GM12801 (cell line): ENCODE data around the gene TMEM72.

Experiments
- TF ChIP-seq, protein P1 (sequence below): IDR thresholded peaks from one replicate; pipeline ENCODE4 v1.5.1; 2011; ENCODE audit warnings: control low read depth; ENCODE audit not compliant: insufficient read length; ENCODE audit errors: extremely low read depth

Gene TMEM72

DNA sequence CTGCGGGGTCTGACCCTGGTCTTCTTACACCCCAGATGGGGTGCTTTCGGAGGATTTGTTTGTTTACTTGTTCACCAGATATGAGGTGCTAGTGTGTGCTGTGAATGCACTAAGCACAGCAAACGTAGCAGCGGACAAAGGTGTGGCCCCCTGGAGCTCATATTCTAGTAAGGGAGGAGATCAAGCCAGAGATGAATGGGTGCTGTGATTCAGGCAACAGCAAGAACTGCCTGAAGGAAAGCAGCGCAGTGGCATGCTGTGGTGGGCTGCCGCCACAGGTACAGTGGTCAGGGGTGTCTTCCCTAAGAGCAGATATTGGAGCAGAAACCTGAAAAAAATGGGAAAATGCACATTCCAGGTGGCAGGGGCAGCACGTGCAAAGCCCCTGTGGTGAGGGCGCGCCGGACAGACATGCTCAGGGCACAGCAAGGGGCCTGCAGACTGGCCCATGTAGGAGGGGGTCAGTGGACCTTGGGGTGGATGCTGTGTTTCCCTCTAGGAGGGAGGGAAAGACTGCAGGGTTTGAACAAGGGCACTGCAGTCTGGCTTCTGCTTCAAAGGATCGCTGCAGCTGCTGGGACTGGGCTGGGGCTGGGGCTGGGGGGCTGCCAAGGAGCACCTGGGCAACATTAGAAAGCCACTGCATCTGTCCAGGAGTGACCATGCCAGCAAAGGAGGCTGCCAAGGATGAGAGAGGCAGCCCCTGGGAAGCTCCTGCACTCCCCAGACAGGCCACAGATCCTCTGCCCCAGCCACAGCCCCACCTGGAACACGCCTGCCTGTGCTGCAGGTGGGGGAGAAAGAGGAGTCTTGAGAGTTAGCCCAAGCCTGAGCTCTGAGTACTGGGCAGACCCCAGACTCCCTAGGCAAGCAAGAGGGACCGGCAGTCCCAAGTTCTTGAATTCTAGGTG lies 68.4 kb downstream of the TMEM72 start:
- TF ChIP-seq, protein P1, sequence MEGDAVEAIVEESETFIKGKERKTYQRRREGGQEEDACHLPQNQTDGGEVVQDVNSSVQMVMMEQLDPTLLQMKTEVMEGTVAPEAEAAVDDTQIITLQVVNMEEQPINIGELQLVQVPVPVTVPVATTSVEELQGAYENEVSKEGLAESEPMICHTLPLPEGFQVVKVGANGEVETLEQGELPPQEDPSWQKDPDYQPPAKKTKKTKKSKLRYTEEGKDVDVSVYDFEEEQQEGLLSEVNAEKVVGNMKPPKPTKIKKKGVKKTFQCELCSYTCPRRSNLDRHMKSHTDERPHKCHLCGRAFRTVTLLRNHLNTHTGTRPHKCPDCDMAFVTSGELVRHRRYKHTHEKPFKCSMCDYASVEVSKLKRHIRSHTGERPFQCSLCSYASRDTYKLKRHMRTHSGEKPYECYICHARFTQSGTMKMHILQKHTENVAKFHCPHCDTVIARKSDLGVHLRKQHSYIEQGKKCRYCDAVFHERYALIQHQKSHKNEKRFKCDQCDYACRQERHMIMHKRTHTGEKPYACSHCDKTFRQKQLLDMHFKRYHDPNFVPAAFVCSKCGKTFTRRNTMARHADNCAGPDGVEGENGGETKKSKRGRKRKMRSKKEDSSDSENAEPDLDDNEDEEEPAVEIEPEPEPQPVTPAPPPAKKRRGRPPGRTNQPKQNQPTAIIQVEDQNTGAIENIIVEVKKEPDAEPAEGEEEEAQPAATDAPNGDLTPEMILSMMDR, result no peak

DNA sequence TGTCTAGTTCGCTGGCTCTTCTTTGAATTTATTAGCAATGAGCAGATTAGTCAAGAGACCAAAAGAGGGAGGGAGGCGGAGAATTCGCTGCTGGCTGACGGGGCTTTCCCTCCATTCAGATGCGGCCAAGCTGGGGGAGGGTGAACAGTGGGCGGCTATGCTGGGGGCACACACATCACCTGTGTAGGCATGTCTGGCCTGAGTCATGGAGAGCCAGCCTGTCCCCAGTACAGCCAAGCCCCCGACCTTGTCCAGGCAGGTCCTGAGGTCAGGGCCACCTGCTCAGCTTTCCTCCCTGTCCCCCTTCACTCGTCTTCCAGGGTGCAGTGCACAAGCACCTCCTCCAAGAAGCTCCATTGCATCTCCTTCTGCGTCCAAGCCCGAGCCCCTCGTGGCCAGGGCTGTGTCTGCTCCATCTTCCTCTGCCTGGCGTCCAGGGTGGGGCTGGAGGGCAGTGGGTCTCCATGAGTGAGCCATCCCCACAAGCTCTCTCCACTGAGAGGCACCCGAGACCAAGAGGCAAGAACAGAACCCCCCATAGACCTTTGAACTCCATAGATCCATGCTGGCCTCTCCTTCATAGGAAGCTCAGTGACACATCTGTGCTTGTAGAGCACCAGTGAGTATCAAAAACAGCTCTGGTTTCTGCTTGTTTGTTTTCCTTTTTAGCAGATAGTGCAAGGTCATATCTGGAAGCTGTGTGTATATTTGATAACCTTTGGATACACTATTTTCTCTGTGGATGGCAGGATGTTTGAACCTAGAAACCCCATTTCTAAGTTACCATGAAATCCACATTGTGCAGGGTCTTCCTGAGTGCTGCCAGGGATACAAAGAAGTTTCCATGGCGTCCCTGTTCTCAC lies 69.4 kb downstream of the TMEM72 start:
- TF ChIP-seq, protein P1, result no peak

DNA sequence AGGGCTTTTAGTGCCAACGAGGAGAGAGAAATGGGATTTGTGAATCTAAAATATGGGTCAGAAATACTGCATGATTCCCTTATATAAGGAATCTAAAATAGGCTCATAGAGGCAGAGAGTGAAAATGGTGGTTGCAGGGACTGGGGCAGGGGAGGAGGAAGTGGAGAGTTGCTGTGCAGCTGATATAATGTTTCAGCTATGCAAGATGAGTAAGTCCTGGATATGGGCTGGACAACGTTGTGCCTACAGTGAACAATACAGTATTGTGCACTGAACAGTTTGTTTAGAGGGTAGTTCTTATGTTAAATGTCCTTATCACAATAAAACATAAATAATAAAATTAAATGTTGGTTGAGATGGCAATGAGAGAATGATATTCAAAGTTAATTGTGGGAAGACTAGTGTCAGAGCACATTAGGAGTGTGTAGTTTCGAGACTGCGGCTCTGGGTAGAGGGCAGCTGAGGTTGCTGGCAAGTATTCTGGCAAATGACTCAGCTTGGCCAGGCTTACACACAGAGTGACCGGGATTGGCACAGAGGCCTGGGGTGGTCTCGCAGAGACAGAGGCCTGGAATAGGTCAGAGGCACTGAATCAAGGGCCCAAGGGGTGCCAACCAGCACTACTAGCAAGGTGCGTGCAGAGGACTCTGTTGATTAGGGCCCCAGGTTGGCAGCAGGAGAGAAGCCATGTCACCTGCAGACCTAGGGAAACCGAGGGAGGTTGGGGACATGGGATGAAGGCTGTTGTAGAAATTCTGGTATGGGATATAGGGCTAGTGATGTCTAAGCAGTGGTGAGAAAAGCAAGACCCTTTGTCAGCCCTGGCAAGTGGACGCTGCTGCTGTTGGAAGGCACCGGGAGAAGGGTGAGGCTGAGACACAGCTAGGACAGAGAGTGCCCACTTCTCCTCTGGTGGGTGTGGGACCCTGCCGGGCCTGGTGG lies 70.3 kb downstream of the TMEM72 start:
- TF ChIP-seq, protein P1, result no peak

DNA sequence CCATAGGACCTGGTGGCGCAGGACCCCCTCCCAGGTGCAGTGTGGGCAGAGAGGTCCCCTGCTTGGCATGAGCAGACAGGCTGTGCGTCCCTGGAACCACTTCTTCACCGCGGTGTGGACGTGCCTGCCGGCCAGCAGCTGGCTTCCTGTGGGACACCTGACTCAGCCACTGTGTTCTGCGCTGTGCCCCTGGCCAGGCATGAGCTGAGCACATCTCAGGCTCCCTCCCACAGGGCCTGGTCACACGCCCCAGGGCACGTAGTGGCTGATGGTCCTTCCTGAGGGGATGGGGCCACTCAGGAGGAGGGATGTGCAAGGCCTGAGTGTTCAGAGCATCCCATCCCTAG lies 71.0 kb downstream of the TMEM72 start:
- TF ChIP-seq, protein P1, result no peak

DNA sequence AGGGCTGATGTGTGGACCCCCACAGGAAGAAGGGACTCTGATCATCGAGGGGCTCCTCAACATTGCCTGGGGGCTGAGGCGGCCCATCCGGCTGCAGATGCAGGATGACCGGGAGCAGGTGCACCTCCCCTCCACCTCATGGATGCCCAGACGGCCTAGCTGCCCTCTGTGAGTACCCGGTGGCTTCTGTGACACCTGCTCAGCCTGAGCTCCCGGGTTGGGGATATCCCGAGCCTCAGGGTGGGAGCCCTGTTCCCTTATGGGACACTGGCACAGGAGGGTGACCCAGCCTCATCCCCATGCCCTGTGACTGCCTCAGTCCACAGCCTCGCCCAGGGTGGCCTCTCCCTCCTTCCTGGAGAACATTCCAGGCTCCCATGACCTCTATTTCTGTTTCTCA lies 71.4 kb downstream of the TMEM72 start:
- TF ChIP-seq, protein P1, result no peak

DNA sequence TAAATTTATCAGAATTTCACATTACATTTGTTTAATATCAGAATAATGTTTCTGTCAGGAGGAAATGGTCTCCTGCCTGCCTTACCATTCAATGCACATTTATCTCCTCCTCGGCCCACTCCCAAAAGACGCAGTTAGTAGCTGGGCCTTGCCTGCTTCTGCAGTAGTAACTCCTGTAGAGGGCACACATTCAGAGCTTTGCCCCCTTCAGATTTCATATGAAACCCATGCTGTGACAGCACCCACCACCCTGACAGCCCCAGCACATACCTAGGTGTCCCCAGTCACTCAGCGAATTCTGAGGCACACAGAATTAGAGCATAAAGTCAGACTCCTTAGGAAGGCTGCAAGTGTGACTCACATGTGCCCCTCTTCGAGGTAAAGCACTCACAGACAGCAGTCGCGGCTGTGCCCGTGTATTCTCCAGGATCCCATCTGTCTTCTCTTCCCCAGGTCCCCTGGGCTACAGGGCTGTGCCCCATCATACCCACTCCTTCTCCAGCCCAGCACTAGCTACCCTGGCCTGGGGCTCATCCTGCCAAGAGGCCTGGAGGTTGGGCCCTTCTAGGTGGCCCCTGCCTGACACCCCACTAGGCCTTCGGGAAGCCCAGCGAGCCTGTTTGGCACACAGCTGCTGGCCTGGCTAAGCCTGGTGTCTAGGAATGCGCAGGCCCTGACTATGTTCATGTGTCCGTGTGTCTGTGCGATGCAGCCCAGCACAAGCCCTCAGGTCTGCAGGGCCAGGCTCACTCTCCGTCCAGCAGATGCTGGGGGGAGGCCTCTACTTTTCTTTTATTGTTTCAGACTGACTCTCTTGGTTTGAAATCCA lies 72.1 kb downstream of the TMEM72 start:
- TF ChIP-seq, protein P1, result no peak
